Panc1 (cell line): ENCODE results near the gene ECHS1. TPM values are rescaled to one million over a fixed set of nuclear protein-coding genes. Genes with fewer than 3 reads are reported as not detected.

Experiments
- ATAC-seq: fragments of 200-7000 bp; cut with Tn5 transposase; 2 replicates; pipeline ENCODE4 v1.9.1; 2020; ENCODE audit warnings: mild to moderate bottlenecking, moderate library complexity
- BruUV-seq: library from RNA; stranded (reverse); fragments of 400-500 nt; replicated peaks from 2 replicates; lab custom pipeline; 2021; lab: Mats Ljungman, UMichigan
- CTCF ChIA-PET: fragments of 300-600 bp; sonication (Branson Sonifier 250); formaldehyde crosslinking; loops from one replicate; lab custom pipeline; 2022; ENCODE audit warnings: antibody characterized with exemption; lab: Charles Lee
- POLR2A ChIA-PET: fragments of 300-600 bp; sonication (Branson Sonifier 250); formaldehyde crosslinking; loops from one replicate; lab custom pipeline; 2022; ENCODE audit warnings: antibody characterized with exemption; lab: Charles Lee
- DNase-seq: peaks from one replicate; pipeline ENCODE4 v3.0.0-alpha.2; 2010; ENCODE audit warnings: low read depth, low spot score
- H3K27ac ChIP-seq: 2 replicates; pipeline ENCODE4 v1.5.1; 2011; ENCODE audit warnings: mild to moderate bottlenecking, low read length, inconsistent platforms
- H3K27me3 ChIP-seq: fragments of 200-500 bp; sonication (Bioruptor generic); 2 replicates; pipeline ENCODE4 v1.6.0; 2014; ENCODE audit warnings: low read length, inconsistent platforms; ENCODE audit not compliant: control insufficient read depth, insufficient read depth
- H3K36me3 ChIP-seq: fragments of 200-500 bp; sonication (Bioruptor generic); 2 replicates; pipeline ENCODE4 v1.5.1; 2014; ENCODE audit warnings: inconsistent platforms, mild to moderate bottlenecking, low read length, moderate library complexity; ENCODE audit not compliant: control insufficient read depth, insufficient read depth
- H3K4me1 ChIP-seq: 2 replicates; pipeline ENCODE4 v1.5.1; 2011; ENCODE audit warnings: inconsistent platforms, mild to moderate bottlenecking, low read length, moderate library complexity; ENCODE audit not compliant: control insufficient read depth, insufficient read depth
- H3K4me3 ChIP-seq, 2 experiments: 2 replicates each; pipeline ENCODE4 v1.5.1; 2011 to 2012; ENCODE audit warnings: low read depth in 2 of 2, low read length in 2 of 2, mild to moderate bottlenecking in 2 of 2, inconsistent platforms in 1 of 2, moderate library complexity in 1 of 2
- H3K9me3 ChIP-seq: fragments of 200-500 bp; sonication (Bioruptor generic); 2 replicates; pipeline ENCODE4 v1.5.1; 2014; ENCODE audit warnings: low read depth, mild to moderate bottlenecking, inconsistent platforms, low read length, moderate library complexity; ENCODE audit not compliant: control insufficient read depth, insufficient read depth
- POLR2AphosphoS5 ChIP-seq: IDR thresholded peaks from 2 replicates; pipeline ENCODE4 v1.6.1; 2012; ENCODE audit warnings: mild to moderate bottlenecking, low read depth, low read length, moderate library complexity
- SIN3A ChIP-seq: IDR thresholded peaks from 2 replicates; pipeline ENCODE4 v1.6.1; 2012; ENCODE audit warnings: low read depth, mild to moderate bottlenecking, low read length, moderate library complexity, borderline replicate concordance; ENCODE audit not compliant: insufficient read depth
- TCF7L2 ChIP-seq: IDR thresholded peaks from 2 replicates; pipeline ENCODE4 v1.6.1; 2011; ENCODE audit warnings: mild to moderate bottlenecking, low read depth, low read length, inconsistent platforms
- in situ Hi-C: cut with HindIII; loops from 2 replicates; pipeline ENCODE4 v1.10.0; 2016; ENCODE audit warnings: low sequenced_read_pairs, low pct_unique_long_range_greater_than_20kb
- intact Hi-C: fragments of 100-400 bp; cut with micrococcal nuclease; formaldehyde crosslinking; loops from one replicate; pipeline ENCODE4 v1.10.0; 2022; ENCODE audit not compliant: unreplicated experiment
- total RNA-seq: library from RNA; stranded (reverse); gene quantifications from one replicate; pipeline ENCODE4 v1.2.1, GENCODE V29; 2021; ENCODE audit not compliant: unreplicated experiment
- TF ChIP-seq, protein P1 (sequence below), 2 experiments: IDR thresholded peaks; 2 replicates each; pipeline ENCODE4 v1.6.1; 2011 to 2012; ENCODE audit warnings: low read depth in 2 of 2, control low read depth in 1 of 2, low read length in 1 of 2, mild to moderate bottlenecking in 1 of 2, moderate library complexity in 1 of 2; ENCODE audit not compliant: insufficient read depth in 1 of 2
- TF ChIP-seq, protein P2 (sequence below): fragments of 450-650 bp; IDR thresholded peaks from 2 replicates; pipeline ENCODE4 v1.5.1; 2017; ENCODE audit warnings: mild to moderate bottlenecking

Gene ECHS1
- total RNA-seq, 1 experiment from 2014 or later, result 165 TPM

DNA sequence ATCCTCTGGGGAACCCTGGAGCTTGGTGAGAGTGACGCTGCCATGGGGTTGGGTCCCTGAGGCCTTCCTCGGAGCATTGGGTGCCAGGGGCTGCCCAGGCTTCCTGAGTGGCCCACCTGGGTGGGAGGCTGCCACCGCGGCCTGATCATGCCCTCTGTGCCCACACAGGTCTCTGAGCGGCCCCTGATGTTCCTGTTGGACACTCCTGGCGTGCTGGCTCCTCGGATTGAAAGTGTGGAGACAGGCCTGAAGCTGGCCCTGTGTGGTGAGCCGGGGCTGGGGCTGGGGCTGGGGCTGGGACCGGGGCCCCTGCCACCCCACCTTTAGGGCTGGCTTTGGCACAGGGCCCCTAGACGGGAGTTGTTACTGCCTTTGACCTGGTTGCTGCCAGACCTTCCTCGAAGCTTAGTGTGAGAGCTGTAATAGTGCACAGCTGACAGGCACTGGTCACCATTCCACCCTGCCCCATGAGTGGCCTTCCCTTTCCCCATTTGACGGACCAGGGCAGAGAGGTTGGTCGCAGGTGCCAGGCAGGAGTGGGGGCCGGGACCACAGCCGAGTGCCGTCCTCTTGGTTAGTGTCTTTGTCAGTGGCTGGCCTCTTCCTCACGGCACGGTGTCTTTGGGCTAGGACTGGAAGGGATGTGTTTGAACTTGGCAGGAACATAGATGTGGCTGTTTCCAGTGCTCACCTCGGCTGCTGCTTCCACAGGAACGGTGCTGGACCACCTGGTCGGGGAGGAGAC lies 29.0 kb upstream of the ECHS1 start:
- in situ Hi-C loops, result no loop called here
- no TSS peak for BruUV-seq
- Histone ChIP-seq H3K36me3 (peaks cover 4% of the 10 kb centered on the region; the same call in 1 of the 2 replicates), H3K27me3 (no peaks in the 10 kb centered on the region), H3K4me3 (no peak overlapping the region), H3K9me3 (no peaks in the 10 kb centered on the region), H3K27ac (no peak overlapping the region), H3K4me1 (no peaks in the 10 kb centered on the region)
- DNase-seq (no peak), ATAC-seq (no peak)
- no peak for TF ChIP-seq SIN3A
- TF ChIP-seq, protein P1, sequence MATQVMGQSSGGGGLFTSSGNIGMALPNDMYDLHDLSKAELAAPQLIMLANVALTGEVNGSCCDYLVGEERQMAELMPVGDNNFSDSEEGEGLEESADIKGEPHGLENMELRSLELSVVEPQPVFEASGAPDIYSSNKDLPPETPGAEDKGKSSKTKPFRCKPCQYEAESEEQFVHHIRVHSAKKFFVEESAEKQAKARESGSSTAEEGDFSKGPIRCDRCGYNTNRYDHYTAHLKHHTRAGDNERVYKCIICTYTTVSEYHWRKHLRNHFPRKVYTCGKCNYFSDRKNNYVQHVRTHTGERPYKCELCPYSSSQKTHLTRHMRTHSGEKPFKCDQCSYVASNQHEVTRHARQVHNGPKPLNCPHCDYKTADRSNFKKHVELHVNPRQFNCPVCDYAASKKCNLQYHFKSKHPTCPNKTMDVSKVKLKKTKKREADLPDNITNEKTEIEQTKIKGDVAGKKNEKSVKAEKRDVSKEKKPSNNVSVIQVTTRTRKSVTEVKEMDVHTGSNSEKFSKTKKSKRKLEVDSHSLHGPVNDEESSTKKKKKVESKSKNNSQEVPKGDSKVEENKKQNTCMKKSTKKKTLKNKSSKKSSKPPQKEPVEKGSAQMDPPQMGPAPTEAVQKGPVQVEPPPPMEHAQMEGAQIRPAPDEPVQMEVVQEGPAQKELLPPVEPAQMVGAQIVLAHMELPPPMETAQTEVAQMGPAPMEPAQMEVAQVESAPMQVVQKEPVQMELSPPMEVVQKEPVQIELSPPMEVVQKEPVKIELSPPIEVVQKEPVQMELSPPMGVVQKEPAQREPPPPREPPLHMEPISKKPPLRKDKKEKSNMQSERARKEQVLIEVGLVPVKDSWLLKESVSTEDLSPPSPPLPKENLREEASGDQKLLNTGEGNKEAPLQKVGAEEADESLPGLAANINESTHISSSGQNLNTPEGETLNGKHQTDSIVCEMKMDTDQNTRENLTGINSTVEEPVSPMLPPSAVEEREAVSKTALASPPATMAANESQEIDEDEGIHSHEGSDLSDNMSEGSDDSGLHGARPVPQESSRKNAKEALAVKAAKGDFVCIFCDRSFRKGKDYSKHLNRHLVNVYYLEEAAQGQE (IDR thresholded peaks at IDR 0.05; ENCODE audit: insufficient read depth in 1 of 2, low read depth in 2 of 2, low read length in 1 of 2), result no peak
- TF ChIP-seq TCF7L2, result no peak
- TF ChIP-seq, protein P2, sequence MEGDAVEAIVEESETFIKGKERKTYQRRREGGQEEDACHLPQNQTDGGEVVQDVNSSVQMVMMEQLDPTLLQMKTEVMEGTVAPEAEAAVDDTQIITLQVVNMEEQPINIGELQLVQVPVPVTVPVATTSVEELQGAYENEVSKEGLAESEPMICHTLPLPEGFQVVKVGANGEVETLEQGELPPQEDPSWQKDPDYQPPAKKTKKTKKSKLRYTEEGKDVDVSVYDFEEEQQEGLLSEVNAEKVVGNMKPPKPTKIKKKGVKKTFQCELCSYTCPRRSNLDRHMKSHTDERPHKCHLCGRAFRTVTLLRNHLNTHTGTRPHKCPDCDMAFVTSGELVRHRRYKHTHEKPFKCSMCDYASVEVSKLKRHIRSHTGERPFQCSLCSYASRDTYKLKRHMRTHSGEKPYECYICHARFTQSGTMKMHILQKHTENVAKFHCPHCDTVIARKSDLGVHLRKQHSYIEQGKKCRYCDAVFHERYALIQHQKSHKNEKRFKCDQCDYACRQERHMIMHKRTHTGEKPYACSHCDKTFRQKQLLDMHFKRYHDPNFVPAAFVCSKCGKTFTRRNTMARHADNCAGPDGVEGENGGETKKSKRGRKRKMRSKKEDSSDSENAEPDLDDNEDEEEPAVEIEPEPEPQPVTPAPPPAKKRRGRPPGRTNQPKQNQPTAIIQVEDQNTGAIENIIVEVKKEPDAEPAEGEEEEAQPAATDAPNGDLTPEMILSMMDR, result no peak
- no peak for TF ChIP-seq POLR2AphosphoS5
- CTCF ChIA-PET, result no interaction called here
- intact Hi-C loops, result no loop called here
- POLR2A ChIA-PET, result interaction anchor here (0.6 kb wide), 1 partner anchor 16 kb away, joined by 3 read pairs; no protein-coding TSS in a partner anchor

DNA sequence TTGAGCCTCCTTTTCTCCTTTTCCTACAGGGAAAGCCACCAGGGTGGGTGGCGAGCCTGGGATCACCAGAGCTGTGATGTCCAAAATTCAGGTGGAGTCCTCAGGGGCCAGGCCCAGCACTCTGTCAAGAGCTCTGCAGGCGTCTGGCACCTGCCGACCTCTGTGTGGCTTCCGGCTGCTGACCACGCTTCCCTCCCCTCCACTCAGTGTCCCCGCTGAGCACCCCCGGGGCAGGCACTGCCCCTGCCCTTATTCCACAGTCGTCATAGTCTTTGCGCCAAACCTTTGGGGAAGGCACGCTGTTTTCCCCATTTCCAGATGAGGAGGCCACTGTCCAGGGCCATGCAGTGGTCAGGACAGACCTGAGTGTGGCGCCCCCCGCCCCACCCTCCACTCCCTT lies 28.3 kb upstream of the ECHS1 start:
- ATAC-seq, result peak; percentile 13; the same call in 1 of the 2 replicates
- TF ChIP-seq, protein P2, result no peak
- TF ChIP-seq, protein P1 (IDR thresholded peaks at IDR 0.05; ENCODE audit: insufficient read depth in 1 of 2, low read depth in 2 of 2, low read length in 1 of 2), result no peak
- no peak for TF ChIP-seq SIN3A
- TF ChIP-seq TCF7L2, result no peak
- TF ChIP-seq POLR2AphosphoS5, result no peak
- Histone ChIP-seq H3K36me3 (peaks cover 4% of the 10 kb centered on the region; the same call in 1 of the 2 replicates), H3K4me1 (no peaks in the 10 kb centered on the region), H3K4me3 (no peak overlapping the region), H3K27me3 (no peaks in the 10 kb centered on the region), H3K27ac (no peak overlapping the region), H3K9me3 (no peaks in the 10 kb centered on the region)
- in situ Hi-C loops, result no loop called here
- no peak for DNase-seq
- intact Hi-C loops, result no loop called here
- ChIA-PET POLR2A (no interaction called here), CTCF (no interaction called here)
- no TSS peak for BruUV-seq
